Effector CD8-positive, alpha-beta T cell (primary cell): ENCODE results near the gene GPN1.
A peak's percentile ranks its signal among the peaks of the same experiment; 100 is the strongest.
"Not testable (repeated sequence)": the region's sequence is repeated elsewhere in the genome, so short reads cannot be mapped to it uniquely, and the experiment has no call there.

Experiments used
- DNase-seq: peaks from one replicate; lab custom pipeline; 2025; lab: John Stamatoyannopoulos, UW

The GPN1 gene

GRCh38 chr2:27627963-27628766, 685 bp upstream of the GPN1 start:
- DNase-seq = no peak

DNA sequence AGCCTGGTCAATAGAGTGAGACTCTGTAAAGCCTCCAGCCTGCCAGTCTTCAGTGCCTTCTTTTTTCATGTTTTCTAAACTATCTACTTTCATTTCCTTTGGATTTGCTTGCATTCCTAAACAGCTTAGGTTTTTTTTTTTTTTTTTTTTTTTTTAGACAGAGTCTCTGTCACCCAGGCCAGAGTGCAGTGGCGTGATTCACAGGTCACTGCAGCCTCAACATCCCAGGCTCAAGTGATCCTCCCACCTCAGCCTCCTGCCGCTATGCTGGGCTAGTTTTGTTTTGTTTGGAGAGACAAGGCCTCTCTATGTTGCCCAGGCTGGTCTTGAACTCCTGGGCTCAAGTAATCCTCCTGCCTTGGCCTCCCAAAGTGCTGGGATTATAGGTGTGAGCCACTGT, 1.4 kb downstream of the GPN1 start:
- DNase-seq = not testable (repeated sequence)

- no peak for DNase-seq
Observed at GRCh38 chr2:27634291-27634690, 5.4 kb downstream of the GPN1 start.

- no peak for DNase-seq
Observed at GRCh38 chr2:27636766-27637165, 7.9 kb downstream of the GPN1 start.

DNA sequence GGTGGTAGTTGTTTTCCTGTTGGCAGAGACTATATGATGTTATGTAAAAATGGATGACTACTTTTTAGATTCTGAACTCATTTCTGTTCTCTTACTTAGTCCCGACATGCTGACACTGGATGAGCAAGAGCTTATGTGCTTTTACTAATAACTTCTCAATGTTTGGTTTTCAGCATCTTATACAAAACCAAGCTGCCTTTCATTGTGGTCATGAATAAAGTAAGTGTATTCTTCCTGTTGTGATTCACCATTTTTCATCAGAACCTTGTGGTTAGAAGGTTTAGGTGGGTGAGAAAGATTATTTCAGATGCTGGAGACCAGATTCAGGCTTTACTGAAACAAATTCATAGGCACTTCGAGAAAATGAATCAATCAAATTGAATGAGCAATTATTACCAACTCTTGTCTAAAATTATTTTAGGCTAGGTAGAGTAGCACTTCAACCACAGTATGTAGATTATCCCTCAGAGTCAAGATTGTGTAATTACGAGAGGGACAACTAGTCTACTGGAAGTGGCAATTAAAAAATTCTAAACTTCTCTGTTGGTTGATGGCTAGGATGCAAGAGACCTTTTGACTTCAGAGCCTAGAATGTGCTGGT, 9.3 kb downstream of the GPN1 start:
- no peak for DNase-seq

GRCh38 chr2:27638709-27639108, 9.9 kb downstream of the GPN1 start:
- no peak for DNase-seq

DNA sequence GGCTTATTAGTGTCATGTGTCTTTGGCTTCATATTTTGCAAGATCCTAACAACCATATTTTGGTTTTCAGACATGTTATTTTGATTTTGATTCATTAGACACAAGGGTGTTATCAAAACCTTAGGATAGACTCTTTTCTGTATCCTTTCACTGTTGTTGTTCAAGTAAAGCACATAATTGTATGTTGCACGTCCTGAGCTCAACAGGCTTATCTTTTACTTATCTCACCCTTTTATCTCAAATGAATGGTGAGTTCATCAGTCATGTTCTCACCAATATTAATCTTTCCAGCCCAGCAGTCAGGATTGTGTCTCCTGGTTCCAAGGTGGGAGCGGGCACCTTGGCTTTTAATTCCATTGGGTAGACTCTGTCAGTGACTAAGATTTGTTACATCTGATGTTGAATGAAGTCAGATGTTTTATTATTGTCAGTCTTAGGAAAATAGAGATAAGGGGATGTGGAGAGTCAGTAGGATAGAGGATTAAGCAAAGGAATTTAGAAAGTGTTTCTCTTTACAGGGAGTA, 11.9 kb downstream of the GPN1 start:
- DNase-seq = no peak

- DNase-seq = no peak
Observed at GRCh38 chr2:27645197-27645596, 16.3 kb downstream of the GPN1 start.

- no peak for DNase-seq
Observed at GRCh38 chr2:27647289-27647688, 18.4 kb downstream of the GPN1 start.

DNA sequence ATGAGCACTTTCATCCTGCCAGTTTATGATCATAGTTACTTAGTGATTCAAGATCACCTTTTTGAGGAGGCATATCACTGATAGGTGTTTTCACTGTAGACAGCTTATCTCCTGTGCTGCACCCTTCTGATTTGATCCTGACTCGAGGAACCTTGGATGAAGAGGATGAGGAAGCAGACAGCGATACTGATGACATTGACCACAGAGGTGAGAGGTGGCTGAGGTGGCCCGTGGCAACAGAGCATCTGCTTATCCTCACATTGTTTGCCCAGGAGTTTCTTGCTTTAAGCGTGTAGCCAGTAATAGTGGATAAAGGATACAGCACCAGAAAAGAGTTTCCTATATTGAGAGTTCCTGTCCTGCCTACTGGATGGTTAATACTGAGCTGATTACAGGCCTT, 18.9 kb downstream of the GPN1 start:
- no peak for DNase-seq

DNA sequence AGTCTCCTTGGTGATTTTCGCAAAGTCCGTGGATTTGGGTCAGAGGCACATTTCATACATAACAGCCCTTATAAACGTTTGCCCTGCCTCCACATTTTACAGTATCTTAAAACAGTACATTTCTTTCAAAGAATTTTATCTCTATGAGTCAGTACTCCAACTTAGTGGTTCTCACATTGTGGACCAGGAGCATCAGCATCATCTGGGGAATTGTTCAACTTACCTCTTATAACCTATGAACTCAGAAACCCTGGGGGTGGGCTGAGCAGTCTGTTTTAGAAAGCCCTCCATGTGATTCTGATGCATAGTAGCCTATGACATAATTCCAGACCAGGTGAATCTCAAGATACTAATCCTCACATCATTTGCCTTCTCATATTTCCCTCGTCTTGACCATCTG, 22.2 kb downstream of the GPN1 start:
- DNase-seq = no peak

DNA sequence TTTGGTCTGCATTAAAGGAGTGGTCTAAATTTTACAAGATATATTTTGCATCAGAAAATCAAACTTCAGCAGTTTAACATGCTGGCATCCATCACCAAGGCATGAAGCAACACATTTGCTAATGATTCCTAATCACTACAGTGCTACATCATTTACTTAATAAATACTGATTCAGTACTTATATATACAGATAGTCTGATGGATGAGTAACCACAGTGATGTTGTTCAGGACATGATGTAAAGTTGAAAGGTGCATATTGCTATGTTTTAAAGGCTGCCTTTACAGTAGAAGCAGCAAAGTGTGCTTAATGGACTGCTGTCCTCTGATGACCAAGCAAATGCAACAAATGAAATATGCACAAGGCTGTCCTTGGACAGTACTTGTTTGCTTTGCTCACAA, 23.5 kb downstream of the GPN1 start:
- no peak for DNase-seq

DNA sequence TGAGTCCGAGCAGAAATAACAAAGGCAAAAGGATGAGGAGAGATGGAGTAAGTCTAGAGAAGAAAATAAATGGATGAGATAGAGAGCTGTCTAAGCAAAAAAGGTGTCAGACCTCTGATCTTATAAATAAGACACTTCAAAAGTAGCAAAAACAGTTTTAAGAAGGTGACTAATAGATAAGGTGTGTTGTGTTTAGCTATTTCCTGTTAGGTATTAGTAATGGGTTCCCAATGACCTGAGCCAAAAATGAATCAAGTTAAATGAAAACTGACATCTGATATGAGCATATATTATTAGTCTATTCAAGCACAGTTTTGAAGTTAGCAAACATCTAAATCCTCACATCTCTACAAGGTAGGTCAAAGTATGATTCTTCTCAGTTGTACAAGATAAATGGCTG, 23.9 kb downstream of the GPN1 start:
- no peak for DNase-seq

DNA sequence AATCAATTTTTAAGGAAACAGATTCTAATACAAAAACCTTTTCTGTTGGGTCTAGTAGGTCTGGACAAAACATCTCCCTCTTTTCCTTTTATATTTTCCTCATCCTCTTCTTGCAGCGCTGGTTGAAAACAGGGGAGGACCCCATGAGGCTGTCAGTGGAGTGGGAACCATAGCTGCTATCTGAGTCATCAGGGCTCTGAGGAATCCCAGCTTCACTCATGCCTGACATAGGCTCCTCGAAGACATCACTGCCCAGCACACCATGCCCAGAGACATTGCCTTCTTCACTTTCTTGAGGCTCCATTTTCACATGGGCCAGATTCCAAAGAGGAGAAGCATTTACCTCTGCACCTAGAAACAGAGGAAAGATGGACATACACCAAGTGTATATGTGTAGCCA, 24.5 kb downstream of the GPN1 start:
- no peak for DNase-seq

DNA sequence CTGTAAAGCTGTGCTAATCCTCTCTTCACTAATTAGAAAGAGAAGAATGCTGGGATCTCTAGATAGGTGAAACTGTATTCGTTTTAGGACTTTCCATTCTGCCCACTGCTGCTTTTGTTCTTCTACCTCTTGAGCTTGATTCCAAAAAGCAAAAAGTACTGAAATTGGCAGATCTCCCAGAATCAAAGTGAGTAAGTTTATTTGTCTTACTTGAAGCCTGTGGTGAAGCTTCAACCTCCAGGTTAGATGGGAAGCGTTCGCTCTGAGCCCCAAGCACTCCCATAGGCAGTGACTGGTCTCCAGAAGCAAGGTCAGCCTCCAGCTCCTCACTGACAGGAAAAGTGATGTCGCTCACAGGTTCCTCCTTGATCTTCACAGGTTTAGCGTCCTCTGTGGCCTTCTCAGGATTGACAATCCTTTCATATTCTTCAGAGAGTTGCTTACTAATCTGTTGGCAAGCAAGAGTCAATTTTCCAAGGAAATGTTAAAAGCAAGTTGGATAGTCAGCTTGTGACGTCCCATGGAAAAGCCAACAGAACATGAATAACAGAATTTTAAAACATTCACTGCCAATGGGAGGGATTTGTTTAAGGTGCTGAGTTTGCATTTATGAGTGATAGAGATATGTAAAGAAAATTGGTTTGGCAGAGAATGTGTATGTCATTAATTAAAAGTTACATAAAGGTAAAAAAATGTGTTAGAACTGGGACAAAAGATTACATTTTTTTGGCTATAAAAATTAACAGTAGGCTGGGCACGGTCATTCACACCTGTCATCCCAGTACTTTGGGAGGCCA, 26.5 kb downstream of the GPN1 start:
- DNase-seq = no peak

DNA sequence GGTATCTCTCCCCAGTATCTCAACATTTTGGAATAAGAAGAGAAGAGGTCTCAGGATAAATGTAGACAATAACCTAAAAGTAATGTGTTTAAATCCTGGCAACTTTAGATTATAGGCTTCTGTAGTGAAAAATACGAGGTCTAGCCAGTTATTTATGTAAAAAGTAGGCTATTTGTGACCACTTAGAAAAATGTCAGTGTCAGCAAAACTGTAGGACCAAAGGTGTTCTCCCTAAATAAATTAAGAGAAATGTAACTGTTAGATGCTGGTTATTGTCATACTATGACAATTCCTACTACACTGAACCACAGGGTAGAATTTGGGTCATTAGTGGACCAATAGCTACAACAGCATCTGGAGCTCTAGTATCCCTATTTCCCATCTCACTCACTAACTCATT, 32.5 kb downstream of the GPN1 start:
- no peak for DNase-seq

- peak; percentile 68 for DNase-seq
Observed at GRCh38 chr2:27663285-27664153, 34.7 kb downstream of the GPN1 start, which contains the start of the genes SLC4A1AP and SUPT7L. SLC4A1AP (plus strand) TSS chr2:27663889; CDS start chr2:27663915, 26 bp downstream. SUPT7L (minus strand) TSS chr2:27663614; CDS start chr2:27662192, 1,422 bp downstream.

GRCh38 chr2:27664154-27664574, 35.3 kb downstream of the GPN1 start:
- no peak for DNase-seq

DNA sequence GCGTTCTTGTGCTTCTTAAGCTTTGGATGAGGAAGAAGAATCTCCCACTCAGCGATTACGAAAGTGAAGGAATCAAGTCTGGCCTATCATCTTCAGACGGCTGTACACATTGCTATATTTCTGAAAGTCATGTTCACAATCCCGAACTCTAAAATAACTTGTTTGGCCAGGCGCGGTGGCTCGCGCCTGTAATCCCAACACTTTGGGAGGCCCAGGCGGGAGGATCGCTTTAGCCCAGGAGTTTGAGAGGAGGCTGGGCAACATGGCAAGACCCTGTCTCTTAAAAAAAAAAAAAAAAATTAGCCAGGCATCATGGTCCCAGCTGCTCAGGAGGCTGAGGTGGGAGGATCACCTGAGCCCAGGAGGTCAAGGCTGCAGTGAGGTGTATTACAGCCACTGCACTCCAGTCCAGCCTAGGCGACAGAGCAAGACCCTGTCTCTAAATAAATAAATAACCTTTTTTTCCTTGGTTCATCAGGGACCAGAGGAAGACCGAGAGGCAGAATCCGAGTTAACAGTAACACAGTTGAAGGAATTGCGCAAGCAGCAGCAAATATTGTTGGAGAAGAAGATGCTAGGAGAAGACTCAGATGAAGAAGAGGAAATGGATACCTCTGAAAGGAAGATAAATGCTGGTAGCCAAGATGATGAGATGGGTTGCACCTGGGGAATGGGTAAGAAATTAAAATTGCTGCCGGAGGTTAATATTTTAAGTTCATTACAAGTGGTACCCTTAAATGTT, 35.9 kb downstream of the GPN1 start:
- no peak for DNase-seq

DNA sequence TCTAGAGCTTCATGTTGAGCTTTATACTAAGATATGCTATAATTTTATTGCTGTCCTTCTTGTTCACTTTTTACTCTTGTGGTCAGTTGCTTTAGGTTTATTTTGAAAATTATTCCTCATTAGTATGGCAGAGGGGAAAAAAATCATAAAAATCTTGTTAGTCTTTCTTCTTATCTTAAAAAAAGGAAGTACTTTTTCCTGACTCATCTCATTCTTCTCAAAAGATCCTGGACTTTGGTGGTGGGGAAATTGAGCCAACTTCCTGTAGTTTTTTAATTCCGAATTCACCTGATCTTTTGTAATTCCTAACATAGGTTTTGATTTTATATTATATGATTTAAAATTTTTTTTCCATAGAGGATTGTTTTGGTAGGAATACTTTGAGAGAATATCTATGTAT, 38.6 kb downstream of the GPN1 start:
- DNase-seq = no peak

DNA sequence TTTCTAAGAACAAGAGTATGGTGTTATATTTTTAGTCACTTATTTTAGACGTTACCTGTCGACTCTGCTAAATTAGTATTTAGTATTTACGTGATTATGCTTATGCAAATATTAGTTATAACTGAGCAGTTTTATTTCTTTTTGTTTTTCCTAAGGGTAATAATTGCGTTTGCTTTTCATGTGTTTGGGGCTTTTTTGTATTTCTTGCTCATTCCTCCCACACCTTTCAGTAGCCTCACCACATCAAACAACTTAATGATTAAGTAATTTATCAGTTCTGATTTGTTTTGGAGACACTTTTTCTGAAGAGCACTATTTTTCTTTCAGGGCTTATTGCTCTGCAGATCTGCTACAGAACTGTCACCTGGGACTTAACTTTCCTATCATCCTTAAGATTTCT, 42.4 kb downstream of the GPN1 start:
- DNase-seq = no peak
